Neutrophil (primary cell): ENCODE data around the gene EIF2B4.
A peak's percentile ranks its signal among the peaks of the same experiment; 100 is the strongest.

ENCODE experiments used
- H3K27ac ChIP-seq: fragments of 200-600 bp; sonication (generic); 2 replicates; pipeline ENCODE4 v1.5.1; 2016; ENCODE audit warnings: mild to moderate bottlenecking, moderate library complexity
- H3K27me3 ChIP-seq: fragments of 200-600 bp; sonication (generic); 2 replicates; pipeline ENCODE4 v1.6.0; 2016; ENCODE audit warnings: mild to moderate bottlenecking
- H3K36me3 ChIP-seq: fragments of 200-600 bp; sonication (generic); 2 replicates; pipeline ENCODE4 v1.5.1; 2017
- H3K4me1 ChIP-seq, 2 experiments: fragments of 200-600 bp in 1 of 2; sonication (generic) in 1 of 2; 1 replicate in 1 of 2; 2 replicates in 1 of 2; pipeline versions ENCODE4 v1.5.1 to v1.6.1; 2013 to 2016; ENCODE audit warnings: low read depth in 1 of 2, low read length in 1 of 2, mild to moderate bottlenecking in 1 of 2, moderate library complexity in 1 of 2; ENCODE audit not compliant: control insufficient read depth in 1 of 2, insufficient read depth in 1 of 2
- H3K4me3 ChIP-seq, 2 experiments: fragments of 200-600 bp in 1 of 2; sonication (generic) in 1 of 2; 1 replicate in 1 of 2; 2 replicates in 1 of 2; pipeline ENCODE4 v1.5.1; 2013 to 2016; ENCODE audit warnings: low read depth in 1 of 2, low read length in 1 of 2, mild to moderate bottlenecking in 1 of 2, moderate library complexity in 1 of 2
- H3K9me3 ChIP-seq: fragments of 200-600 bp; sonication (generic); 2 replicates; pipeline ENCODE4 v1.5.1; 2016
- CTCF ChIP-seq: fragments of 200-600 bp; sonication (generic); IDR thresholded peaks from 2 replicates; pipeline ENCODE4 v1.5.1; 2016; ENCODE audit warnings: antibody characterized with exemption

Gene EIF2B4

GRCh38 chr2:27408601-27409320 lies 38.6 kb upstream of the EIF2B4 start:
- peaks cover 5% of the 10 kb centered on the region for H3K27me3 ChIP-seq
- peak overlapping the region; percentile 88 for H3K27ac ChIP-seq
- peaks cover 21 to 22% of the 10 kb centered on the region in 2 experiments for H3K4me1 ChIP-seq
- H3K9me3 ChIP-seq: no peaks in the 10 kb centered on the region
- no peaks in the 10 kb centered on the region for H3K36me3 ChIP-seq
- H3K4me3 ChIP-seq: peak overlapping the region; percentile 78 to 99
- no peak for TF ChIP-seq CTCF

GRCh38 chr2:27407798-27408491 lies 37.8 kb upstream of the EIF2B4 start:
- no peaks in the 10 kb centered on the region for H3K9me3 ChIP-seq
- peaks cover 21 to 22% of the 10 kb centered on the region in 2 experiments for H3K4me1 ChIP-seq
- peaks cover 5% of the 10 kb centered on the region for H3K27me3 ChIP-seq
- H3K27ac ChIP-seq: peak overlapping the region; percentile 88
- peak overlapping the region; percentile 78 to 99 for H3K4me3 ChIP-seq
- TF ChIP-seq CTCF: peak; percentile 28
- H3K36me3 ChIP-seq: no peaks in the 10 kb centered on the region

GRCh38 chr2:27400348-27401135 lies 30.4 kb upstream of the EIF2B4 start:
- TF ChIP-seq CTCF: no peak
- Histone ChIP-seq H3K27ac (no peak overlapping the region), H3K4me3 (no peak overlapping the region)

GRCh38 chr2:27398962-27399361 lies 28.8 kb upstream of the EIF2B4 start:
- H3K4me1 ChIP-seq: no peaks in the 10 kb centered on the region
- no peaks in the 10 kb centered on the region for H3K9me3 ChIP-seq
- H3K4me3 ChIP-seq: no peak overlapping the region
- no peaks in the 10 kb centered on the region for H3K36me3 ChIP-seq
- H3K27ac ChIP-seq: no peak overlapping the region
- no peak for TF ChIP-seq CTCF
- H3K27me3 ChIP-seq: no peaks in the 10 kb centered on the region

More at GRCh38 chr2:27400348-27401135, 30.4 kb upstream of the EIF2B4 start:
- no peaks in the 10 kb centered on the region for H3K36me3 ChIP-seq
- H3K9me3 ChIP-seq: no peaks in the 10 kb centered on the region
- no peaks in the 10 kb centered on the region for H3K27me3 ChIP-seq
- H3K4me1 ChIP-seq: no peaks in the 10 kb centered on the region

GRCh38 chr2:27393225-27393624 lies 23.1 kb upstream of the EIF2B4 start:
- Histone ChIP-seq H3K4me3 (no peak overlapping the region), H3K9me3 (no peaks in the 10 kb centered on the region), H3K4me1 (no peaks in the 10 kb centered on the region), H3K36me3 (peaks cover 8% of the 10 kb centered on the region), H3K27ac (no peak overlapping the region), H3K27me3 (no peaks in the 10 kb centered on the region)
- no peak for TF ChIP-seq CTCF
